Inflammatory macrophage treated with lipopolysaccharide for 1 hour (primary cell): ENCODE results near the gene MBNL3.

Experiments used
- DNase-seq, 2 donors: peaks; one replicate each; pipeline ENCODE4 v3.0.0-alpha.2; 2020 to 2022

The MBNL3 gene

DNA sequence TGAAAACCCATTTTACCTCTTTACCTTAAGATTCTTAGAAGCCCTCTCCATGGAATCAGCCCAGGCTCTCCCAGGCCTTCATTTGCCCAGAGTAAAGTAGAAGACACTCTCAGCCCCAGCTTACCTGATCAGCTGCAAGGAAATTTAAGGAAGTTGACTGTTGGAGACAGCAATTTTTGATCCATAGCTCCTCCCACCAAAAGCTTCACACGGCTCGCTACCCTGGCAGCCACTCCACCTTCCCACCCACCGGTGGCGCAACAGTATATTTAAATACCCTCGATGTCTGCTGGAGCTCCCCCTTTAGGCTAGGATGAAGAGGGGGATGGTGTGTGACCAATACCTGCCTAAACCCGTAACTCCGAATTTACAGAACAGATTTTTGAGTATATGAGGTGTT lies 75.4 kb downstream of the MBNL3 start:
- DNase-seq = no peak

DNA sequence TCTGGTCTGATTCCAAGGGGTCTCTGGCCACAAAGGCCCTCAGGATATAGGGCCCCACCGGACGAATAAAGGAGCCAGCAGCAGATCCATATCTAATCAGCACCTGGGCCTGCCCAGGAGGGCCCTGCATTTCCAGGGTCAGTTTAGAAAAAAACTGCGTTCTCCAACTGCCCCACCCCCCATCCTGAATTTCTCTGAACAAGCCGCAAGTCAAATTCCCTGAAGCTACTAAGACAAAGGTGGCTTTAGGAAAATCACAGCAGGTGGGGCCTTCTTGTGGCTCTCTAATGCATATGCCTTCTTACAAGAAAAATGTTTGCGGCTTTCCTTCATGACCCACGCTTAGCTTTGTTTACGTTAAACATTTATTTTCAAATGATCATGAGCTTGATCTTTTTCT lies 76.6 kb downstream of the MBNL3 start:
- DNase-seq = no peak

DNA sequence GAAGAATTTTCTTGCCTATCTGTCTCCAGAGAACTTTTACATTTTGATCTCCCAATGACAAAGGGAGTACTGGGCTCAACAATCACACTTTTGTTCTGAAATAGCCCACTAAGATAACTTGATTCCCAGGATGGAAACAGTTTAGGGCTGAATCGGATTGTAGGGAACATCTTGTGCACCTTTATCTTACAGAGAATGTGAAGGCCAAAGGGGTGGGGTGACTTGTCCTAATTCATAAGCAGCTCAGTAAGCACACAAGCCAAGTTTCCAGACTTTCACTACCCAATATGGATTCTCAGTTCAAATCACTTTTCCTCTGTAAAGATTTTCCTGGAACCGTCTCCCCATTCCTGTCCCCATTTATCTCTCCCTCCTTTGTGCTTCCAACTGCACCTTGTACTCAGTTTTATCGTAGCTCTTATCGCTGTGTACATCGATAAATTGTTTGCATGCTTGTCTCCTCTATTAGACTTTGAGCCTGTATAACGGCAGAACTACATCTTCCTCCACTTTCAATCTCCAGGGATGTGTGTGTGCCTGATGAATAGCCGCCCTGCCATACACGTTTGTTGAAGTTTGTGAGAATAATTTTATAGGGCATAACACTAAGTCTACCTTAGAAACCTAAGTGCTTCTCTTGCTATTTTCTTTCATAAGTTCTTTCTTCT lies 77.4 kb downstream of the MBNL3 start:
- no peak for DNase-seq

DNA sequence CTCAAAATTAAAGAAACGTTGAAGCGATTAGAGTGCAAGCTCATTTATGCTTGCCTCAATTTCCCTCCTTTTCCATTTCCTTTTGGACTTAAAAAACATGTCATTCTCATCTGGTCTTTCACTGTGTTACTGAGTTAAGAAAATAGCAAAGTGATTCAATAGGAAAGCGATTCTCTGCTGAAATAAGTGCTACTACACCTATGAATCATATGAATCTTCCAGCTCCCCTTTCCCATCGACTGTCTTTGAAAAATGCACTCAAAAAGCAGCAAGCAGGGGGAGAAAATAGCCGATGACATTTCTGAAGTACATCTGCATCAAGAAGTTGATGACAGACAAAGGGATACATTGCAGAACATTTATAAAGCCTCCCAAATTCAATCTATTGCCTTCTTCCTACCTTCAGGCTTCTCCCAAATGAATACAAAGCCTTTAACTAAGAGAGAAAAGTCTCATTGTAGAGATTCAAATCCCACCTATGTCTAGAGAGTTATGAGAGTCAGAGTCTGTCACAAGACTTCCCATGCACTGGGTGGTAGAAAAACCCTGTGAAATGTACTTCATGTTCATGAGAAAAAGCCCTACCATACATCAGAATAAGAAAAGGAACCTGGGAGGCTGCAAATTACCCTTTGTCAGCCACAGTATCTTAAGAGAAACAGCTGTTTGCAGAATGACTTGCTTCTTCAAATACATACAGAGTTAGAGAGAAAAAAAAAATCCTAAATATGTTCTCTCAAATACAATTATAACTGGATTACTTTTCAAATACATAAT lies 78.9 kb downstream of the MBNL3 start:
- no peak for DNase-seq

DNA sequence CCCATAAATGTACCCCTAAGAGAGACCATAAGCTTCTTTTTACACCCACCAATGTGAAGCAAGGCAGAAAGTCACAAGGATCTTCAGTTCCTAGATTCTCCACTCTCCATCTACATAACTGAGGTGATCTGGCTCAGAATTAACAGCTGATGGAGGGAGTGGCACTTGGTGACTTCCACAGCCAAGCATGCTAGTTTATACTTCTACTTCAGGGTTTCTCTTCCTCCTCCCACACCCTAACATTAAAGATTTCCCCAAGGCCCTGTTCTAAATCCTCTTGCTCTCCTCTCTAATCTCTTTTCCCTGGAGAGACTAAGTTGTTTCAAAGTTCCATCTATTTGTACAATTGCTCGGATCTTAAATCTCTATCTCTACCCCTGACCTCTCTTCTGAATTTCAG lies 81.1 kb downstream of the MBNL3 start:
- peak in 1 of 2 donors; percentile 4 for DNase-seq

DNA sequence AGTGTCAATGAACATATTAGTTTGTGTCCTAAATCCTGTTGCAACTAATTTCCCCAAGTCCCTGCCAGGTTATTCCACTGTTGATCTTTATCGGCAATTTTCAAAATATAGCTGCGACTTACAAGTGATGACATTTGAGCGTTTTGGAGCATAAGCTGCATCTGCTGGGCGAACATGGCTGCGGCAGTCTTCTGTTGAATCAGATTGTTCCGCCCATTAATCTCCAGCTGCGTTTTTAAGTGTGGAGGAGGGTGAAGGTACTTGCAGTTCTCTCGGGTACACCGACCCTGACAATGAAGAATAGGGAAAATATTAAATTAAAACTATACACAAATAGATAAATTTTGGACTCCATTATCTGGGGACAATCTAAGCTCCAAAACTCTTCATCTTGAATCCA lies 82.7 kb downstream of the MBNL3 start:
- no peak for DNase-seq

DNA sequence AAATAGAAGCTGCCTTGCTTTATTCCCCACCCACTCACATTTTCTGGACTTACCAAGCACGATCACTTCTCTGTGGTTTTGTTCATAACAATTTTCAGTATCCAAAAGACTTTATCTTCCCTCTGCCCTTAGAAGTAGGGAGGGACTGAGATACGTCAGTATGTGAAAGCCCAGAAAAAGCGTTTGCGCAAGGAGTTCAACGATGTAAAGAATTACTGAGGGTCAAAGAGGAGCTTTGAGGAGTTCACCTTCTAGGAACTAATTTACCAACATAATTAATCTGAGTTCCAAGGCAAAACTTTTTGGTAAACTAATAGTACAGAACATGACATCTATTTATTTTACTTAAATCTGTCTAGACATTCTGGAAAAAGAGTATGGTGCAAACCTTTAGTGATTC lies 84.6 kb downstream of the MBNL3 start:
- DNase-seq = no peak

DNA sequence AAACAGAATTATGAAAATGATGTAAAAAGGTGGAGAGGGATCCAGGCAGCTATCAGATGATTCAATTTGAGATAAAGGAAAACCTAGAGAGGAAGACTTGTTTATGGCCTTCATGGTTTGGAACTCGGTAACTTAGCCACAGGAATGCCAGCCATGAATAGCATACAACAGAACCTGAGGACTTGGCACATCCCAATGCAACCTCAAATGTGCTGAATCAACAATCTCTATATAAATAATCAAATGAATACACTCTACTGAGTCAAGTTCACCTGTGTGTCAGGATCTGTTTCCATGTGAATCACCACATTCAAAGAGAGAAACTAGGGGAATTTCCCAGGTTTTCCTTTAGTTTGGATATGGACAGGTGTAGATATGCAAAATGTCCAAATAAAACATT lies 86.9 kb downstream of the MBNL3 start:
- DNase-seq = no peak

DNA sequence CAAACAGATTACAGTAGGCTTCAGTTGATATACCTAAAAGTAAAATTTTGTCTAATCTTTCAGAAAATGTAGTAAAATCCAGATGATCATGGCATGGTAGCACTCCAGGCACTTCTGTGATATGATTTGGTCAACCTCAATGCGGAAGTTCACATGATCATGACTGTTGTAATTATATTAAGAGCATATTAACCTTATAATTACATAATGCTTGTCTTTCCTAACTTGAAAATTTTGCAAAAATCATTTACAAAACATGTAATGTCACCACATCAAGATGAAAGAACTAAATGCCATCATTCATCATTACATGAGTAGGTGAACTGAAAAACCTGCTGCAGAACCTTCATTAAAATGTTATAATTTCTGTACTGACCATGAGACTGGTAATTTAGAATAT lies 88.1 kb downstream of the MBNL3 start:
- DNase-seq = peak; percentile 43 to 55

DNA sequence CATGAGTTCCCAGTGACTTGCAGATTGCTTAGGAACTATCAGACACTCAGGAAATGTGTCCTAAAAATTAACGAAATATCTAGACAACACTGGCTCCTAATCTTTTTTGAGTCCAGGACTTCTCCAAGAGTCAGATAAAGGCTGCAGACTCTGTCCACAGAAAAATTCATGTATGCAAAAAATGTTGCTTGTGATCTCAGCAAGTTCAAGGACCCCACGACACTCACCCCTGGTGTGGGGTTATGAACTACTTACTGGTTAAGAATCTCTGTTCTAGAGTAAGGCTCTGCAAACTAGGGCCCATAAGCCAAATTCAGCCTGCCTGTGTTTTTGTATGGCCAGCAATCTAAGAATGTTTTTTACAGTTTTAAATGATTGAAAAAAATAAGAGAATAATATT lies 93.2 kb downstream of the MBNL3 start:
- no peak for DNase-seq

DNA sequence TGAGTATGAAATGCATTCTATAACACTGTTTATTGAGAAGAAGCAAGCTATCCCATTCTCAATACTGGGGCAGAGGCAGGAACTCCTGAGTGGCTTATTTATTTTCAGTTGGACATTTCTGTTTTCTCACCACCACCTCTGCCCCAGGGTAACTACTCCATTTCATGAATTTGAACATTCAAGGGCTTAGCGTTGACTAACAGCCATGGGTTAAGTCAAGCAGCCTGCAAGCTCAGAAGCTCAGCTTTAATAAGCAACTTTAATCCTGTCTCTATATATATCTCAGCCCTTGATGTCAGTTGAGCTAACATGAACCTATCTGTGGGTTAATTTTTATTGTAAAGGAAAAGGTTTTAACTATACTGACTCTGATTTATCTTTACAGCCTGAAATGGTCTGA lies 93.8 kb downstream of the MBNL3 start:
- peak in 1 of 2 donors; percentile 4 for DNase-seq

DNA sequence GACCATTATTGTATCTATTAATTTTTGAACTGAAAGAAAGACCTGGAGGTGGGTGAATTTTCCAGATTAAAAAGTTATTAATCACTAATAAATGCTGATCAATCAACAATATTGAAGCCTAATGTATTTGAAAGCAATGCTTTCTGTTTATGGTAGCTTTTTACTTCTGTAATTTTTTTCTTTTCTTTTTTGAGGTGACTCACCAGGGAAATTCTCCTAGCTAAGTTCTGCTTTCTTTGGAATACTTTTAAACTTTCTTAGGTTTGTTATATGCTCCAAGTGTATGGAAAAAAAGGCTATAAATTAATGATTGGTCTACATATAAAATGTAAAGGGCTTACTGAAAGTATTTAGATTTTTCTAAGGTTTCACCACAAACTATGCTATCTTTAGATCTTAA lies 94.2 kb downstream of the MBNL3 start:
- DNase-seq = peak; percentile 36 to 42

DNA sequence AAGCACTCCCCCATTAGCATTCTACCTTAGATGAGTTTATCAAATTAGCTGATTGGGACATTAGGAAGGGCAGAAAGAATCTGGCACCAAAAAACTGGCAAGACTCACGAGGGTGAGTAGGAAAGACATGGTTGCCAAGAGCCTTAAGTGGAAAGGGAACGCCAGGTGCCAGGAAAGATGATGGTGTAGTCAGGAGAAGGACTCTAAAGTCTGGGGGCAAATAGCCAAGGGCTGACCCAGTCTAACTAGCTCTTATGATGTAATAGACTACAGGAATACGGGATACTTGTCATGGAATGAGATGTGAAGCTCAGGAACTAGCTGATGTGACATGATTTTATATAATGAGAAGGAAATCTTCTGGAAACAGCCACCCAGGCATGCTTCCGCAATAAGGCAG lies 94.8 kb downstream of the MBNL3 start:
- no peak for DNase-seq

DNA sequence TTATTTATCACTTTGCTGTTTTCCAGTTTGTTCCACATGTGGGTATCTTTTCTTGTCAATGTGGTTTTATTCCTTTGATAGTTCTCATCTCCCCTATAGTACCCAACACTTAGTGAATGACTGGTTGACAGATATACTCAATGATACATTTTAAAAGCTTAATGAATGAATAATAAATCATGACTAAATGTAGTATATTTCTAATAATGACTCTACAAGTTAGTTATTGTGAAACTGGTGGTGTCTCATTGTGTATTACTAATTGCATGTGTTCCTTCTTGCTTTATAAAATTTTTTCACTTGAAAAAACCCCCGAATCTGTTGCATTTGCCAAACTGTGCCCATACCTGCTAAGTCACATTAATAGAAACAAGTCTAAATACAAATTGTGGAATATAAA lies 95.4 kb downstream of the MBNL3 start:
- peak; percentile 16 to 30 for DNase-seq

DNA sequence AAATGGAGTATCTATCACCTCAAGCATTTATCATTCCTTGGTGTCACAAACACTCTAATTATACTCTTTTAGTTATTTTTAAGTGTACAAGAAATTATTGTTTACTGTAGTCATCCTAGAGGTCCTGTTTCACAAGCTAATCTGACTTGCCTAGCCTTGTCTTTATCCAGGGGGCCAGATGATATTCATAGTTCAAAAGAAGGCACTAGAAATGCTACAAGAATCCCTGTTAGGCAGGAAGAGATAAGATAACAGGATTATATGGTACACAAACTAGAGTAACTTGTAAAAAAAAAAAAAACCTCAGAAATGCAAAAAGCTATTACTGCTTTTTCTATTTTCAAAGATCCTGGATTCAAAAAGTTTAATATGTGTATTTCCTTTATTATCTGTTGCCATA lies 95.8 kb downstream of the MBNL3 start:
- DNase-seq = no peak

DNA sequence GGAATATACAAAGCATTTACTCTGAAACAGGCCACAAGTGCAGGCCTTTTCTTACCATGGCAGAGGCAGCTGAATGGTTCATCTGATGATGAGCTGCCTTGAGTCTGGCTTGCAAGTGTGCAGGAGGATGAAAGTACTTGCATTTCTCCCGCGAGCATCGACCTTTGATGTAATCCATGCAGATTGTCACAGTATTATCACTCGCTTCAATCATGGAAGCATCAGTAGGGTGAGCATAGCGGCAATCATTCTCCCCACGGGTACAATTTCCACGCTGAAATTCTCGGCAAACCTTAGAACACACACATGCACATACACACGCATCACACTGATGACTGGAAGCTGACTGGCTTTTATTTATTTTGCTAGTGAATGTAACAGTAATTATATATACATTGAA lies 98.0 kb downstream of the MBNL3 start:
- no peak for DNase-seq

DNA sequence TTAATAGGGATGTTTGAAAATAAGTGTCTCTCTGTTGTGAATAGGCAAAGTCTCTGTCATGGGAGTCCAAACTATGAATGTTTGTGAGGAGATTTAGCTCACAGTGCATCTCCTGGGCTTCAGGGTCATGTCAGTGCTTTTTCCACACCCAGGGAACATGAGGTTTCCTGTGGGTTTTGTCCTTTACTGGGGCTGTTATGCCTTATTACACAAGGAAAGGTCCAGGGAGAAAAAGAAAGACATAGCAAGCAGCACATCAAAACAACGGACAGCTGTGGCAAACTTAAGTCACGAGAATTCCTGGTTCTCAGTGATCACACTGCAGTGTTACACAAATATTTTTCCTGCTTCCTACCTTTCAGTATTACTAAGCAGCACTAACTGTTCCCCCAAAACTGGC lies 99.4 kb downstream of the MBNL3 start:
- DNase-seq = no peak

DNA sequence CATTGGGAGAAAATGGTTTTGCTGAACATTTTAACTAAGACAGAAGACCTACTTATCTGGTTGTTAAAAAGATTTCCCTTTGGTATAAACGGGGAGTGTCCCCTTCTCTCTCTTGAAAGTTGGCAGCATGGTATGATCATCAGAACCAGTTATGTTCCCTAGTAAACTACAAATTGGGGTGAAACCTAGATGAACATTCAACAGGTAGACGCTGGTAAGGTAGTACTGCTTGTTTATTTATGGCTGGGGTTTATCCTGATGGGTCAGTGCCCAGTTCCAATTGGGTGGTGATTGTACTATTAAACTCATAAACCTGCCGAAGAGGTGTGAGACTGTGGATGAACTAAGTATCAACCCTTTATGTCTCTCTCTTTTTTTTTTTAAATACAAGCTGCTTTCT lies 100.5 kb downstream of the MBNL3 start:
- no peak for DNase-seq

DNA sequence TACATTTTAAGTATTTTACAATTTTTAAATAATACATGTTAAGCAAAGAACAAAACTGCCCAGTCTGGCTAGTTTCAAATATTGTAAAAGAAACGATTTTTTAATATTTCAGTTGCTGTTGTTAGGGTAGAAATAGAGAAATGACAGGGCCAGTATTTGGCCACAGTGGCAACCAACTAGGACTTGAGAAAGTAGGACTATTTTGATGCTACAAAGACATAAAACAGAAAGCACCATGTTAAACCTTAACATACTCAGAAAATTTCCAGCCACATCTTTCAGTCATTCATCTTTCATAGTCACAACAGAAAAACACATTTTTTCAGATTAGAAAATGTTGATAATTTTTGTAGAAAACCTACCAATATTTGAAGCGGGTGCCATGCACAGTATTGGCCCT lies 104.5 kb downstream of the MBNL3 start:
- DNase-seq = no peak

DNA sequence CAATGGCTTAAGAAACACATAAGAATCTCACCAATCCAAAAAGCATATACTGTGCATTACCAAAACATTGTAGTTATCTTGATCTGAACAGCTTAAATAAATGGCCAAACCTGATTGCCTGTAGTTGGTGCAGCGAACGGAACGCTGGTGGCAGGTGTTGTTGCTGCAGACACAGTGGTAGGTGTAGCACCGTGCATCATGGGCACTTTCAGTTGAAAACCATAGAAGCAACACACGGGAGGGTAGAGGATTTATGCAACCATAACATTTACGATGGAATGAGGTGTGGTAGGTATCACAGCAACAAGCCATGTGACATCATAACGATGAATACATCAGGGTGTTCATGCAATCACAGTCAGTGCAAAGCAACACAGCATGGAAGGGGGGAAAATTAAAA lies 106.8 kb downstream of the MBNL3 start:
- DNase-seq = no peak

DNA sequence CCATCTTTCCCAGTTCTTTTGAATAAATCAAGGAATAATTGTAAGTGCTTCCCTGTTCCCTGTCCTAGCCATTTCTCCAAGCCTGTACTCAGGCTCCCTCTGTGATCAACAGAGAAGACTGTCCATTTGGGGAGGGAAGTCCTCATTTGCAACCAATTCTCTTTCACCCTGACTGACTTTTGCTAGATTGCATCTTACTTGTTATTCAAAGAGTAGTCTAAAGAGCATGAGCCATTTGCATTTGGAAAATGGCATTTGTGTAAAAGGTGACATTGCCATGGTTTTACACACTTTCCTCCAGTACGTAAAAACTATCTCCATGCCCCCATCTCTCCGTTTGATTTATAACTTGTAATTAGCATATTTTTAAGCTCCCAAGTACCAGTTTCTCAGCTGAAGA lies 110.6 kb downstream of the MBNL3 start:
- no peak for DNase-seq

DNA sequence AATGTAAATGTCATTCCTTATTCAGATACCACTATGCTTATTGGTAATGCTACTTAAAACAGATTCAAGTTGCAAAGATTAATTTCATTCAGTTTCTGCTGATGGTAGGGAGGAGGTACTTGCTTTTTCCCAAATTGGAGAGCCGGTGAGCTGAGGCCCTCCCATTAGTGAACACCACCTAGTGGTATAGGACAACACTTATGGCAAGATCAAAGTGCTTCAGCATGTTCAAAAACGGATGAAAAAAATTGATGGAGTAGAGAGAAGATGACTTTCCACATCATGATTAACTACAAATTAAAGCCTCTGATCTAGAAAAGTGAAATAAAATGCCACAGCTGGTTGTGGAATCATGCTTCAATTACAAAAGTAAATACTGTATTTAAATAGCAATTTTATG lies 112.9 kb downstream of the MBNL3 start:
- DNase-seq = no peak

DNA sequence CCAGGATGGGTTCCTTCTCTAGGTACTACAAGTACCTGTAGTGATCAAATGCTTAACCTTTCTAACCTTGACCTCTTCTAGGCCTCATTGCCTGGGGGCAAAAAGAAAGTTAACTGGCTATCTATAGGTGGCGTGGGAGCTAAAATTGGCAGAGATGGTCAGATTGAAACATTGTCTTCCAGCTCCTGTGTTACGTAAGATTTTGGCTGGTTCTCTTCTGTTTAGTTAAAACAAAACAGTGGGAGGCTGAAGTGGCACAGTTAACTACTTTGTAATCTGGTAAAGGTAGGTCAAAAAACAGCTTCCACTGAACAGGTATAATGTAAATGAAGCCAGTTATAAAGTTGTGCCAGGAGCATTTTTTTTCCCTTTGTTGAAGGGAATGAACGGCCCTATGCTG lies 115.2 kb downstream of the MBNL3 start:
- no peak for DNase-seq

DNA sequence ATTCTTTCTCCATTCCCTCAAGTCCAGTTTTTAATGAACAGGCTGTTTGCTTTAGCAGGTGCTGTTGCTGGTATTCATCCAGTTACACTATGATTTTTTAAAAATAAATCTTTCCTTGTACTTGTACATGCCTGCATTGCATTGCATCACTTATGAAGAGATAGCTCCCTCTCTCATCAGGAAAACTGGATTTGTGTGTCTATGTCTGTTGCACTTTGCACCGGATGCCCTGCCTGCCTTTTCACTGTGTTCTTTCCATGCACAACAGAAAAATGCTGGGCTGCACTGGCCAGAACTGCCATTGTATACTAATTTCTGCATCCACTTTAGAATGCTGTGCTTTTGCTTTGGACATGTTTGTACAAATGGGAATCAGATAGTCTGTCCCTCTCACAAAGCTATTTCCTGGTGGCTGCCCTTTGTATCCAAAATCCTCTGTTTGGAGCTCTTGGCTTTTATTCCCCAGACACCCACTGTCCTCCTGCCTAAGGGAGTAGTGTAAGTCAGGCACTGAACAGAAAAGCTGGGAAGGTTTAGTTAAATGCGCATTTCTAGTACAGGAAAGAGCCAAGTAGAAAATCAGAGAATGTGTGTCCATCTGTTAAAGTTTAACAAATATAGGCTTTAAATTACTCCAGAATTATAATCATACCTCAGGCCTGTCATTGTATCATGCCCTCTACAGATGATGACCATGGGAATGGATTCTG lies 119.1 kb downstream of the MBNL3 start:
- DNase-seq = no peak
